Osteoblast (primary cell): ENCODE results near the gene ETDB. TPM values are rescaled to one million over a fixed set of nuclear protein-coding genes. Genes with fewer than 3 reads are reported as not detected.

Experiments used
- DNase-seq: peaks from one replicate; pipeline ENCODE4 v3.0.0; 2011; ENCODE audit warnings: low spot score, mixed read lengths; ENCODE audit not compliant: insufficient read length; ENCODE audit errors: missing footprints
- H2AFZ ChIP-seq: 2 replicates; pipeline ENCODE4 v1.6.0; 2011; ENCODE audit warnings: mild to moderate bottlenecking, low read length
- H3K27ac ChIP-seq: 2 replicates; pipeline ENCODE4 v1.5.1; 2011; ENCODE audit warnings: mild to moderate bottlenecking, low read depth, low read length, moderate library complexity
- H3K27me3 ChIP-seq: 2 replicates; pipeline ENCODE4 v1.6.0; 2012; ENCODE audit warnings: mild to moderate bottlenecking, control low read depth, inconsistent platforms, low read length, moderate library complexity; ENCODE audit not compliant: insufficient read depth
- H3K36me3 ChIP-seq: 2 replicates; pipeline ENCODE4 v1.5.1; 2011; ENCODE audit warnings: mild to moderate bottlenecking, low read length, control low read depth, moderate library complexity; ENCODE audit not compliant: insufficient read depth
- H3K4me1 ChIP-seq: 2 replicates; pipeline ENCODE4 v1.5.1; 2011; ENCODE audit warnings: mild to moderate bottlenecking, low read length, control low read depth, moderate library complexity; ENCODE audit not compliant: insufficient read depth
- H3K4me2 ChIP-seq: 2 replicates; pipeline ENCODE4 v1.6.0; 2011; ENCODE audit warnings: mild to moderate bottlenecking, low read length; ENCODE audit not compliant: insufficient read depth
- H3K4me3 ChIP-seq: fragments of 200-600 bp; sonication (generic); 3 replicates; pipeline ENCODE4 v1.5.1; 2012; ENCODE audit warnings: mild to moderate bottlenecking, low read length, inconsistent platforms; ENCODE audit not compliant: insufficient read depth
- H3K79me2 ChIP-seq: 2 replicates; pipeline ENCODE4 v1.6.0; 2012; ENCODE audit warnings: mild to moderate bottlenecking, low read length, control low read depth, inconsistent platforms; ENCODE audit not compliant: insufficient read depth
- H3K9me3 ChIP-seq: 2 replicates; pipeline ENCODE4 v1.5.1; 2011; ENCODE audit warnings: low read depth, low read length, control low read depth
- H4K20me1 ChIP-seq: 2 replicates; pipeline ENCODE4 v1.6.0; 2012; ENCODE audit warnings: mild to moderate bottlenecking, low read length, control low read depth; ENCODE audit not compliant: insufficient read depth
- total RNA-seq: library from RNA; depleted of rRNA; stranded (reverse); fragments of >200 nt; gene quantifications from 2 replicates; pipeline ENCODE4 v1.2.3, GENCODE V29; 2012
- TF ChIP-seq, protein P1 (sequence below): IDR thresholded peaks from 2 replicates; pipeline ENCODE4 v1.5.1; 2011; ENCODE audit warnings: mild to moderate bottlenecking, low read depth, low read length, moderate library complexity; ENCODE audit errors: extremely low read depth

ETDB gene
- total RNA-seq, 1 donor, result not detected

DNA sequence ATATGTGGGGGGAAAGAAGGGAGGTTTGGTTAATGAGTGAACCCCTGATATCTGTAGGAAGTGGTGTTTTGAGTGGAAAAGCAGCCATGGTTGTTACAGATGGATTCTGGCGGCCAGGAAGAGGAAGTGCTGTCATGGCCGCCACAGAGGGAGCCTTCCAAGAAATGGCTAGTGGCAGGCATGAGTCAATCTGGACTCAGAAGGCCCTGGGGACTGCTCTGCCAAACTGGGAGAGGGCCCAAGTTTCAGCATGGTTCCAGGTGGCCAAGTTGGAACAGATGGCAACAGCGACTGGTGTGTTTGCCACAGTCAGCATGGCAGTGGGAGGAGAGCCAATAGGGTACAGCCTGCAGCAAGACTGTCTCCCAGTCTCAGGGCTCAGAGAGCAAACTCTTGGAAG, 32.5 kb downstream of the ETDB start:
- TF ChIP-seq, protein P1, sequence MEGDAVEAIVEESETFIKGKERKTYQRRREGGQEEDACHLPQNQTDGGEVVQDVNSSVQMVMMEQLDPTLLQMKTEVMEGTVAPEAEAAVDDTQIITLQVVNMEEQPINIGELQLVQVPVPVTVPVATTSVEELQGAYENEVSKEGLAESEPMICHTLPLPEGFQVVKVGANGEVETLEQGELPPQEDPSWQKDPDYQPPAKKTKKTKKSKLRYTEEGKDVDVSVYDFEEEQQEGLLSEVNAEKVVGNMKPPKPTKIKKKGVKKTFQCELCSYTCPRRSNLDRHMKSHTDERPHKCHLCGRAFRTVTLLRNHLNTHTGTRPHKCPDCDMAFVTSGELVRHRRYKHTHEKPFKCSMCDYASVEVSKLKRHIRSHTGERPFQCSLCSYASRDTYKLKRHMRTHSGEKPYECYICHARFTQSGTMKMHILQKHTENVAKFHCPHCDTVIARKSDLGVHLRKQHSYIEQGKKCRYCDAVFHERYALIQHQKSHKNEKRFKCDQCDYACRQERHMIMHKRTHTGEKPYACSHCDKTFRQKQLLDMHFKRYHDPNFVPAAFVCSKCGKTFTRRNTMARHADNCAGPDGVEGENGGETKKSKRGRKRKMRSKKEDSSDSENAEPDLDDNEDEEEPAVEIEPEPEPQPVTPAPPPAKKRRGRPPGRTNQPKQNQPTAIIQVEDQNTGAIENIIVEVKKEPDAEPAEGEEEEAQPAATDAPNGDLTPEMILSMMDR, result no peak
- H3K4me2 ChIP-seq, result no peak overlapping the region
- H3K27ac ChIP-seq, result no peak overlapping the region
- no peaks in the 10 kb centered on the region for H3K27me3 ChIP-seq
- H2AFZ ChIP-seq, result no peak overlapping the region
- H3K36me3 ChIP-seq, result no peaks in the 10 kb centered on the region
- H3K79me2 ChIP-seq, result no peaks in the 10 kb centered on the region
- H3K4me1 ChIP-seq, result no peaks in the 10 kb centered on the region
- H3K9me3 ChIP-seq, result no peaks in the 10 kb centered on the region
- H4K20me1 ChIP-seq, result no peaks in the 10 kb centered on the region
- H3K4me3 ChIP-seq, result no peak overlapping the region
- peak; percentile 44 for DNase-seq

DNA sequence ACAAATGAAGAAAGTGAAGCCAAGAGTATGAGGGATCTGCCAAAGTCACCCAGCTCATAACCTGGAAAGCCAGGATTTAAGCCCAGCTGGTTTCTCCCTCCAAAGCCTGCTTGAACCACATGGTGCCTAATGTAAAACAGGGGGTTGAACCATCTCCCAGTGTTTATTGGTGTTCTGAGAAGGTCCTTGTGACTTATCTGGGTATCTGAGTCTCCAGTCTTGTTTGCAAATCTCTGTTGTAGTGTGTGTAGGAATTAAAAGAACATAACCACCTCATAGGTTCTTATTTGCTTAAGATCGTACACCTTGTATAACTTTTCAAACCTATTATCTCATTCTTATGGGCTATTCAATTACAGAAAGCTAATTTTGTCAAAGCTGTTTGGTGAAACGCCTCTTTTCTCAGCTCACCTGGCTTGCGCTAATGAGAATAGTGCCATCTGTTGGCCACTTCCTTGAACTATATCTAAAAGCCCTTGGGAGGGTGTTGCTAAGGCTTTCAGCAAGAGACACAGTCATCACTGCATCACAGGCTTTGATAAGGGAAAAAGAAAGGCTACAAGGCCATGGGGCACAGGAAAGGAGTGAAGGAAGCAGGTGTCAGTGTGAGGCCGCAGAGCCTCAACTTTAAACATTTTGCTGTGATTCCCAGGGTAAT, 34.0 kb downstream of the ETDB start:
- peak; percentile 86 for DNase-seq
- Histone ChIP-seq H3K9me3 (no peaks in the 10 kb centered on the region), H3K4me1 (no peaks in the 10 kb centered on the region), H3K27me3 (no peaks in the 10 kb centered on the region), H4K20me1 (no peaks in the 10 kb centered on the region), H2AFZ (no peak overlapping the region), H3K4me2 (no peak overlapping the region), H3K4me3 (no peak overlapping the region), H3K36me3 (no peaks in the 10 kb centered on the region), H3K27ac (no peak overlapping the region), H3K79me2 (no peaks in the 10 kb centered on the region)
- TF ChIP-seq, protein P1, result peak; percentile 70

DNA sequence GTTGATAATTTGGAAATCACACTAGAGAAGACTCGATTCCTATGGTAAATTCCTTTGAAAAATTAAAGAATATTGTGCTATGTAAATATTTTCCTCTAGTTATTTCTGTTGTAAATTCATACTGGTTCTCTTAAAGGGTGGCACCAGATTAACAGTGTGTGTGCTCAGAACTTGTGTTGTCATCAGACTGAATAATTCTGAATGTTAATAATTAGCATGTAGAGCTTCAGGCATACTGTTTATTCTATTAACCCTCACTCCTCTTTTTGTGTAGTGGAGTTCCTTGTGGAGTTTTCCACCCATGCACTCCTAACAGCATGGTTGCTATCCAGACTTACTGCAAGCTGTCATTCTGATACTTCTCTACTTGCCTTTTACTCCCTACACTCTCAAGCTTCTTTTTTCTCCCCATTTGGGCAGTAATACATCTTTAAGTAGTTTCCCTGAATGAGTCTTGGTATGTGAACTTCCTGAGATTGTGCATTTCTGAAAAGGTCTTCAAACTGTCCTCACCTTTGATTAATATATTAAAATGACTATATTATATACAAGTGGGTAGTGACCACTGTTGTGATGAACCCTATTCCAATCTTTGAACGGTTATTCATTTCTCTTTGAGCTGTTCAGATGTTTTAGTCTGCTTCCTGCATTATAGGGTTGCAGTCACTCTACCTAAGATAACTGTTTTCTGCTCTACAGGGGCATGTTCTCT, 38.5 kb downstream of the ETDB start:
- H3K4me3 ChIP-seq, result no peak overlapping the region
- no peak for DNase-seq
- no peaks in the 10 kb centered on the region for H3K36me3 ChIP-seq
- no peaks in the 10 kb centered on the region for H3K27me3 ChIP-seq
- H3K4me2 ChIP-seq, result no peak overlapping the region
- H2AFZ ChIP-seq, result no peak overlapping the region
- H3K4me1 ChIP-seq, result no peaks in the 10 kb centered on the region
- TF ChIP-seq, protein P1, result no peak
- H3K79me2 ChIP-seq, result no peaks in the 10 kb centered on the region
- H3K27ac ChIP-seq, result no peak overlapping the region
- no peaks in the 10 kb centered on the region for H4K20me1 ChIP-seq
- no peaks in the 10 kb centered on the region for H3K9me3 ChIP-seq

Other genes starting within 250 kb of the ETDB start
- gene MOSPD1, start 205.3 kb downstream of the ETDB start, total RNA-seq, result 43.3 and 46.0 TPM in 2 replicates
- 7.1 and 8.0 TPM in 2 replicates for gene SMIM10, start 129.5 kb downstream of the ETDB start, total RNA-seq
- 8.0 and 10.6 TPM in 2 replicates for gene RTL8B, start 98.0 kb downstream of the ETDB start, total RNA-seq
- 35.9 and 37.6 TPM in 2 replicates for gene RTL8C, start 88.2 kb downstream of the ETDB start, total RNA-seq
- 6.2 and 9.1 TPM in 2 replicates for gene RTL8A, start 68.4 kb downstream of the ETDB start, total RNA-seq
- 1.8 and 2.5 TPM in 2 replicates for gene SMIM10L2B, start 21.8 kb downstream of the ETDB start, total RNA-seq
- gene CT55, start 50.9 kb upstream of the ETDB start, total RNA-seq, result not detected in 2 replicates
- gene ETDA, start 131.5 kb upstream of the ETDB start, total RNA-seq, result not detected in 2 replicates
- gene ETDC, start 189.0 kb upstream of the ETDB start, total RNA-seq, result not detected in 2 replicates
- 7.7 and 8.3 TPM in 2 replicates for gene ZNF75D, start 223.6 kb upstream of the ETDB start, total RNA-seq
- 11.6 and 14.7 TPM in 2 replicates for gene ZNF449, start 224.3 kb upstream of the ETDB start, total RNA-seq